ENCODE results near the gene ANKRD34A.
A peak's percentile ranks its signal among the peaks of the same experiment; 100 is the strongest.

DNA sequence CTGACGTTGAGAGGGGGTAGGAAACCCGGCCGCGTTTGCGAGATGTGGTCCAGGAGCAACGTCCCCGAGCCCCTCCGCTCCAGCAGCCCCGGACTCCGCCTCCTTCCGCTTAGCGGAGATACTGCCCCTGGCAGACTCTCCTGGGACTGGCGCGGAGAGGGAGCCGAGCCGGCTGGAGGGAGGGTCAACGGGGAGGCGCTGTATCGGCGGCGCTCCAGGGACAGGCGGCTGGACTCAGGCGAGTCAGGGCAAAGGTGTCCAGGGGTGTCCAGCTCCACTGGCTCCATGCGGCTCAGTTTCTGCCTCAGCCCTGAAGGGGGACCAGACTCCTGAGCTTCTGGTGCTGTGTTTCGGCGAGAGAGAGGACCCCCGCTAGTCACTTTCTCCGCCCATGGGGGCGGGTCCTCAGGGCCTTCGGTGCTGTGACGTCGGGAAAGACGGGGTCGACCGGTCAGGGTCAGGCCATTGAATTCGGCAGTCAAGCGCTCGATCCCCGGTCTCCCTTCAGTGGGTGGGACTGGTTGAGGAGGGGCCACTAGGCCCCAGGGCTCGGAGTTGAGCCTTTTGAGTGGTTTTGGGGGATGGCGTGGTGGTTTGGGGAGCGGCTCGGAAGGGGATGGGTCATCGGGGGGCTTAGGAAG lies 3.8 kb downstream of the ANKRD34A start:
- TF ChIP-seq, protein P1, sequence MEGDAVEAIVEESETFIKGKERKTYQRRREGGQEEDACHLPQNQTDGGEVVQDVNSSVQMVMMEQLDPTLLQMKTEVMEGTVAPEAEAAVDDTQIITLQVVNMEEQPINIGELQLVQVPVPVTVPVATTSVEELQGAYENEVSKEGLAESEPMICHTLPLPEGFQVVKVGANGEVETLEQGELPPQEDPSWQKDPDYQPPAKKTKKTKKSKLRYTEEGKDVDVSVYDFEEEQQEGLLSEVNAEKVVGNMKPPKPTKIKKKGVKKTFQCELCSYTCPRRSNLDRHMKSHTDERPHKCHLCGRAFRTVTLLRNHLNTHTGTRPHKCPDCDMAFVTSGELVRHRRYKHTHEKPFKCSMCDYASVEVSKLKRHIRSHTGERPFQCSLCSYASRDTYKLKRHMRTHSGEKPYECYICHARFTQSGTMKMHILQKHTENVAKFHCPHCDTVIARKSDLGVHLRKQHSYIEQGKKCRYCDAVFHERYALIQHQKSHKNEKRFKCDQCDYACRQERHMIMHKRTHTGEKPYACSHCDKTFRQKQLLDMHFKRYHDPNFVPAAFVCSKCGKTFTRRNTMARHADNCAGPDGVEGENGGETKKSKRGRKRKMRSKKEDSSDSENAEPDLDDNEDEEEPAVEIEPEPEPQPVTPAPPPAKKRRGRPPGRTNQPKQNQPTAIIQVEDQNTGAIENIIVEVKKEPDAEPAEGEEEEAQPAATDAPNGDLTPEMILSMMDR (IDR thresholded peaks at IDR 0.05; ENCODE audit: borderline replicate concordance, extremely low read depth, low read length, poor library complexity, severe bottlenecking): peak; percentile 15
- no peak for TF ChIP-seq EZH2 (IDR thresholded peaks at IDR 0.05; ENCODE audit: borderline replicate concordance, low read depth, low read length, severe bottlenecking)
